Measurements from ENCODE around the gene TNIP1. TPM values are rescaled to one million over a fixed set of nuclear protein-coding genes. Genes with fewer than 3 reads are reported as not detected.

The TNIP1 gene
- total and polyA plus RNA-seq, 5 donors from 2014 or later, result 46.9 to 259 (median 61.4) TPM

DNA sequence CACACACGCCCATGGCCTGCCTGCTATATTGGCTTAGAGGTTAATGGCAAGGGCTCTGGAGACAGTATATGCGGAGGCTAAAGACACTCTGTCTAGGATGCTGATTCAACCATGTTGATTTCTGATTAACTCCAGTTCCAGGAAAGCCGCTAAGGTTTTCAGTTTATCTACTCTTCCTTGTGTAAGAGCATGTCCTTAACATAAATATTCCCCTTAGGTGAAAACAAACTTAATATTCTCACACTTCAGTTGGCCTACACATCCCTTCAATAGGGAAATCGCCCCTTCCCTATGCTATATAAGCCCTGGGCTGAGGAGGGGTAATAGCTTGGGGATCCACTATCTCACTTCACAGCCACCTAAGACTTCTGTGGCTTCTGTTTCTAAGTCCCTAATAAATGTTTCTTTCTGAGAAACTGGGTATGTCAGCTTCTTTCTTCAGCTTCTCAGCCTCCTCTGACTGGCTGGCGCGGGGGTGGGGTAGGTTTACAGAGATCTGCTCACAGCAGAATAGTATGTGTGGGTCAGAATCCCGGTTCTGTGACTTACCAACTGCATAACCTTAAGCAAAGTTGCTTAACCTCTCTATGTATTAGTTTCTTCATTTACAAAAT is 64.8 kb downstream of the TNIP1 start:
- Histone ChIP-seq H3K9me3 (ENCODE audit: control insufficient read depth in 2 of 2, low read length in 2 of 2) (no peaks in the 10 kb centered on the region), H3K36me3 (ENCODE audit: control insufficient read depth, insufficient read depth, low read length) (no peaks in the 10 kb centered on the region), H3K4me3 (ENCODE audit: low read depth, low read length) (no peak overlapping the region), H3K27ac (ENCODE audit: insufficient read depth, low read length, poor library complexity, severe bottlenecking) (no peak overlapping the region), H3K27me3 (ENCODE audit: control insufficient read depth, insufficient read depth, low read length) (no peaks in the 10 kb centered on the region), H3K4me1 (ENCODE audit: control insufficient read depth, insufficient read depth, low read length, poor library complexity, severe bottlenecking) (peaks cover 10% of the 10 kb centered on the region)
- peak overlapping the region in 2 of 3 donors; percentile 29 to 33 for H3K27ac Mint-ChIP-seq
- H3K9me3 Mint-ChIP-seq, result no peaks in the 10 kb centered on the region
- peaks cover 4% of the 10 kb centered on the region for H3K27me3 Mint-ChIP-seq
- ATAC-seq (ENCODE audit: low read depth in 2 of 2), result no peak
- no peak overlapping the region for H3K4me3 Mint-ChIP-seq
- no peaks in the 10 kb centered on the region for H3K36me3 Mint-ChIP-seq
- H3K4me1 Mint-ChIP-seq, result peaks cover 0 to 13% (median 8%) of the 10 kb centered on the region in 4 donors
- DNase-seq, result peak in 1 of 3 donors; percentile 40

GRCh38 chr5:151014680-151015343 is 66.0 kb downstream of the TNIP1 start:
- Mint-ChIP-seq H3K36me3 (no peaks in the 10 kb centered on the region), H3K4me3 (no peak overlapping the region), H3K27me3 (no peaks in the 10 kb centered on the region), H3K27ac (no peak overlapping the region), H3K9me3 (no peaks in the 10 kb centered on the region), H3K4me1 (peaks cover 0 to 4% (median 1%) of the 10 kb centered on the region in 4 donors)
- ATAC-seq (ENCODE audit: low read depth in 2 of 2), result no peak
- DNase-seq, result no peak
- Histone ChIP-seq H3K4me1 (ENCODE audit: control insufficient read depth, insufficient read depth, low read length, poor library complexity, severe bottlenecking) (no peaks in the 10 kb centered on the region), H3K9me3 (ENCODE audit: control insufficient read depth in 2 of 2, low read length in 2 of 2) (no peaks in the 10 kb centered on the region), H3K27ac (ENCODE audit: insufficient read depth, low read length, poor library complexity, severe bottlenecking) (no peak overlapping the region), H3K4me3 (ENCODE audit: low read depth, low read length) (no peak overlapping the region), H3K36me3 (ENCODE audit: control insufficient read depth, insufficient read depth, low read length) (no peaks in the 10 kb centered on the region), H3K27me3 (ENCODE audit: control insufficient read depth, insufficient read depth, low read length) (no peaks in the 10 kb centered on the region)

DNA sequence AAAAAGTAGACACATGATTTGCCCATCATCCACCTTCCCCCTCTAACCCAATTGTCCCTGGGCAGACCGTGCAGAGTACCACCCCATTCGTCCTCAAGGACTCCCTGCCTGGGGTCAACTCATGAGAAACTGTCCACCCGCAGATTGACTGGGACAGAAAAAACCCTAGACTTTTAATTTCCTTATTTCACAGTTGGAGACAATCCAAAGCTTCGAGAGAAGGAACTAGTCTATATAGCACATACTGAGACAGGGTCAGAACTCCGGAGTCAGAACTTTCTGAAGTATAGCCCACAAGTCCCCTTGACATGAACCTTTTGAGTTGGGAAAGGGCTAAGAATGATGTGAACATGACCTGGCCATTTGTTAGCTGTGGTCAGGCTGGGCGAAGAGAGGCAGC is 68.0 kb downstream of the TNIP1 start:
- Histone ChIP-seq H3K27ac (ENCODE audit: insufficient read depth, low read length, poor library complexity, severe bottlenecking) (no peak overlapping the region), H3K4me3 (ENCODE audit: low read depth, low read length) (no peak overlapping the region), H3K36me3 (ENCODE audit: control insufficient read depth, insufficient read depth, low read length) (no peaks in the 10 kb centered on the region), H3K9me3 (ENCODE audit: control insufficient read depth in 2 of 2, low read length in 2 of 2) (no peaks in the 10 kb centered on the region), H3K27me3 (ENCODE audit: control insufficient read depth, insufficient read depth, low read length) (no peaks in the 10 kb centered on the region), H3K4me1 (ENCODE audit: control insufficient read depth, insufficient read depth, low read length, poor library complexity, severe bottlenecking) (no peaks in the 10 kb centered on the region)
- DNase-seq (no peak), ATAC-seq (ENCODE audit: low read depth in 2 of 2) (no peak)
- no peak overlapping the region for H3K4me3 Mint-ChIP-seq
- no peaks in the 10 kb centered on the region for H3K36me3 Mint-ChIP-seq
- H3K4me1 Mint-ChIP-seq, result peaks cover 0 to 4% (median 0%) of the 10 kb centered on the region in 4 donors
- H3K27ac Mint-ChIP-seq, result no peak overlapping the region
- H3K9me3 Mint-ChIP-seq, result no peaks in the 10 kb centered on the region
- no peaks in the 10 kb centered on the region for H3K27me3 Mint-ChIP-seq

DNA sequence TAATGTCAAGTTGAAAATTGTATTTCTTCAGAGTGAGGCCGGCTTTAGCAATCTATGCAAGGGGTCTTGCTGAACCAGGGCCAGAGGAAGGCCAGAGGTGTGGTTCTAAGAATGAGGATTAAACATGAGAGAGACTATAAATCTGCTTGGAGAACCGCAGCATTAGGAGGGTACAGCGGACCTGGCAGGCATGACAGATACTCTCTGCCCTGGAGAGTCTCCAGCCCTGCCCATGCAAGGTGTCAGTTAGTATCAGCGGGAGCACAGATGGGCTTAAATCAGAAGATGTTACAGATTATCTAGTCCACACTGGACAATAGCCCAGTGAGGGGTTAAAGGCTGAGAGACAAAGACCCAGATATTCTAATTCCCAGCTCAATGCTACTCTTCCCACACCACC is 71.9 kb downstream of the TNIP1 start:
- H3K4me1 Mint-ChIP-seq, result no peaks in the 10 kb centered on the region
- no peak for DNase-seq
- H3K27me3 Mint-ChIP-seq, result no peaks in the 10 kb centered on the region
- H3K36me3 Mint-ChIP-seq, result no peaks in the 10 kb centered on the region
- Histone ChIP-seq H3K27me3 (ENCODE audit: control insufficient read depth, insufficient read depth, low read length) (no peaks in the 10 kb centered on the region), H3K36me3 (ENCODE audit: control insufficient read depth, insufficient read depth, low read length) (no peaks in the 10 kb centered on the region), H3K4me1 (ENCODE audit: control insufficient read depth, insufficient read depth, low read length, poor library complexity, severe bottlenecking) (no peaks in the 10 kb centered on the region), H3K4me3 (ENCODE audit: low read depth, low read length) (no peak overlapping the region), H3K27ac (ENCODE audit: insufficient read depth, low read length, poor library complexity, severe bottlenecking) (no peak overlapping the region), H3K9me3 (ENCODE audit: control insufficient read depth in 2 of 2, low read length in 2 of 2) (no peaks in the 10 kb centered on the region)
- peaks cover 0 to 1% (median 0%) of the 10 kb centered on the region in 7 donors for H3K9me3 Mint-ChIP-seq
- no peak overlapping the region for H3K4me3 Mint-ChIP-seq
- H3K27ac Mint-ChIP-seq, result peak overlapping the region in 1 of 3 donors; percentile 55
- ATAC-seq (ENCODE audit: low read depth in 2 of 2), result no peak

DNA sequence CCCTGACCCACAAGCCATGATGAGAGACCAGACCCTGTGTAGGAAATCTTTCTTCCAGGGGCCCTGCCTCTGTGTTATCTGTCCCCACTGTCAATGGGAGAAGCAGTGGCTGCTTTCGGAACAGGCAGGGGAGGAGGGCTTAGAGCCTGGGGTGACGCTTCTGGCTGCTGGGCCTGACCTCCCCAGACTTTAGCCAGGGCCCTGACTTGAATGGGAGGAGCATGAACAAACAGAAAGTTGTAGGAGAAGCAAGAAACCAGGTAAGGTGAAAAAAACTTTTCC is 72.7 kb downstream of the TNIP1 start:
- Mint-ChIP-seq H3K36me3 (no peaks in the 10 kb centered on the region), H3K27me3 (no peaks in the 10 kb centered on the region), H3K4me3 (no peak overlapping the region), H3K4me1 (no peaks in the 10 kb centered on the region), H3K9me3 (peaks cover 0 to 1% (median 0%) of the 10 kb centered on the region in 7 donors), H3K27ac (no peak overlapping the region)
- Histone ChIP-seq H3K4me1 (ENCODE audit: control insufficient read depth, insufficient read depth, low read length, poor library complexity, severe bottlenecking) (no peaks in the 10 kb centered on the region), H3K27ac (ENCODE audit: insufficient read depth, low read length, poor library complexity, severe bottlenecking) (no peak overlapping the region), H3K36me3 (ENCODE audit: control insufficient read depth, insufficient read depth, low read length) (no peaks in the 10 kb centered on the region), H3K4me3 (ENCODE audit: low read depth, low read length) (no peak overlapping the region), H3K9me3 (ENCODE audit: control insufficient read depth in 2 of 2, low read length in 2 of 2) (no peaks in the 10 kb centered on the region), H3K27me3 (ENCODE audit: control insufficient read depth, insufficient read depth, low read length) (no peaks in the 10 kb centered on the region)
- DNase-seq (no peak), ATAC-seq (ENCODE audit: low read depth in 2 of 2) (no peak)

- H3K27me3 Mint-ChIP-seq, result peaks cover 3% of the 10 kb centered on the region
- H3K36me3 Mint-ChIP-seq, result no peaks in the 10 kb centered on the region
- no peaks in the 10 kb centered on the region for H3K4me1 Mint-ChIP-seq
- H3K4me3 Mint-ChIP-seq, result no peak overlapping the region
- ATAC-seq (ENCODE audit: low read depth in 2 of 2), result no peak
- Histone ChIP-seq H3K4me3 (ENCODE audit: low read depth, low read length) (no peak overlapping the region), H3K9me3 (ENCODE audit: control insufficient read depth in 2 of 2, low read length in 2 of 2) (no peaks in the 10 kb centered on the region), H3K36me3 (ENCODE audit: control insufficient read depth, insufficient read depth, low read length) (no peaks in the 10 kb centered on the region), H3K4me1 (ENCODE audit: control insufficient read depth, insufficient read depth, low read length, poor library complexity, severe bottlenecking) (no peaks in the 10 kb centered on the region), H3K27ac (ENCODE audit: insufficient read depth, low read length, poor library complexity, severe bottlenecking) (no peak overlapping the region), H3K27me3 (ENCODE audit: control insufficient read depth, insufficient read depth, low read length) (no peaks in the 10 kb centered on the region)
- H3K9me3 Mint-ChIP-seq, result peaks cover 0 to 1% (median 0%) of the 10 kb centered on the region in 7 donors
- H3K27ac Mint-ChIP-seq, result no peak overlapping the region
- no peak for DNase-seq
These were observed 73.2 kb downstream of the TNIP1 start for GRCh38 chr5:151007430-151008209.

DNA sequence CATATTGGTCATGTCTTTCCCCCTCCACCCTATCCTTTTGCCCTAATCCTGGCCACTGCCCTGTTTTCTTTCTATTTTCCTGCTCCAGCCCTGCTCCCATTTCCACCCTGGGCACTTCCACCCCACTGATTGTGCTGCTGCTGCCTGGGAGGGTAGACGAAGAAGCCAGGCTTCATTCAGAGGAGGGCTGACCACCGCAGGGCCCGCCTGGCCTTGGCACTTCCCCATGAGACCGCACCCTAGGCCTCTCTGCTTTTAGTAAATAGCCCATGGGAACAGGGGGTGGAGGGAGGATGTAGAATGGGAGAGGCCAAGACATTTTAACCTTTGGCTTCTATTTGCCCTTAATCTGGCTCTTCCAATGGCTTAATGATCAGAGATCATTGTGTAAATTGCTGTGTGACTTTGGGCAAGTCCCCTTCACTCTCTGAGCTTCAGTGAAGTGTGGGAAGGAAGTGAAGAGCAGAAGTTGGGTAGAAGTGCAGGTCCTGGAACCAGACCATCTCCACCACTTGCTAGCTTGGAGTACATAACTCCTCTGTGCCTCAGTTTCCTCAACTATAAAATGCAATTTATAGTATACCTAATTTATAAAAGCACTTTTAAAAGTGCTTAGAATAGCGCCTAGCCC is 74.0 kb downstream of the TNIP1 start:
- H3K27ac ChIP-seq (ENCODE audit: insufficient read depth, low read length, poor library complexity, severe bottlenecking), result no peak overlapping the region
- no peak overlapping the region for H3K27ac Mint-ChIP-seq
- no peaks in the 10 kb centered on the region for H3K36me3 ChIP-seq (ENCODE audit: control insufficient read depth, insufficient read depth, low read length)
- peaks cover 4% of the 10 kb centered on the region for H3K27me3 Mint-ChIP-seq
- H3K4me3 ChIP-seq (ENCODE audit: low read depth, low read length), result no peak overlapping the region
- H3K4me1 Mint-ChIP-seq, result no peaks in the 10 kb centered on the region
- DNase-seq (no peak), ATAC-seq (ENCODE audit: low read depth in 2 of 2) (no peak)
- no peaks in the 10 kb centered on the region for H3K4me1 ChIP-seq (ENCODE audit: control insufficient read depth, insufficient read depth, low read length, poor library complexity, severe bottlenecking)
- no peaks in the 10 kb centered on the region for H3K9me3 ChIP-seq (ENCODE audit: control insufficient read depth in 2 of 2, low read length in 2 of 2)
- peaks cover 0 to 1% (median 0%) of the 10 kb centered on the region in 7 donors for H3K9me3 Mint-ChIP-seq
- no peaks in the 10 kb centered on the region for H3K27me3 ChIP-seq (ENCODE audit: control insufficient read depth, insufficient read depth, low read length)
- no peaks in the 10 kb centered on the region for H3K36me3 Mint-ChIP-seq
- H3K4me3 Mint-ChIP-seq, result no peak overlapping the region

Data from CD4-positive, CD25-positive, alpha-beta regulatory T cell (primary cell).